ENCODE measurements around the gene OR5K1.

OR5K1 gene

DNA sequence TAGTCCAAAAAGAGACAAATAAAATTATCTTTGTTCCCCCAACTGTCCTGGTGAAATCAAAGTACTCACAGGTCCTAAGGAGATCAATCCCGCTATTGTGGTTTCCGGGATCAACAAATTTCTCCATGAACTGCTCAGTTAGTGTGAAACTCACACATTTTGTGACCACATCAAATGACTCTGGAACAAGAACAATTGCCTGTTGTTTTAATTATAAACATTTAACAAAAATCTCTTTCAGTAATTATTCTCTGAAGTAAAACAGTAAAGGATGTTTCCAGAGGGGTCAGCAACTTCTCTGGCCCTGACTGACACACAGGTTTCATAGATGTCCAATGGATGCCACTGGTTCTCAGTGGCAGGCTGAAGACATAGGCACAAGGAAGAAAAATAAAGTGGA, 55.8 kb downstream of the OR5K1 start:
- DNase-seq, result no peak

DNA sequence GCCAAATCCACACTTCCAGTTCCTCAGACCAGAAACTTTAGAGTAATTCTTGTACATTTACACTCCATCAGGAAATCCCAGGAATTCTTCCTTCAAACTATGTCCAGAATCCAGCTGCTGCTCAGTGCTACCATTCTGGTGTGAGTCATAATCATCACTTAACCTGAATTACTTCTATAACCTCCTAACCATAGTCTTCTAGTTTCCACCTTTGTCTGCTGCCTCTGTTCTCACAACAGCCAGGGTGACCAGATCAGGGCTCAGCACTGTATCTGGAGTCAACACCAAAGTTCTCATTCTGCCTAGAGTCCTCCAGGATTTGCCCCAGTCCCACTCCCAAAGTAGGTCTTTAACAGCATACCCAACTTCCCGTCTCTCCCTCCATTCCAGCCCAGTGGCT, 56.4 kb downstream of the OR5K1 start:
- no peak for DNase-seq

DNA sequence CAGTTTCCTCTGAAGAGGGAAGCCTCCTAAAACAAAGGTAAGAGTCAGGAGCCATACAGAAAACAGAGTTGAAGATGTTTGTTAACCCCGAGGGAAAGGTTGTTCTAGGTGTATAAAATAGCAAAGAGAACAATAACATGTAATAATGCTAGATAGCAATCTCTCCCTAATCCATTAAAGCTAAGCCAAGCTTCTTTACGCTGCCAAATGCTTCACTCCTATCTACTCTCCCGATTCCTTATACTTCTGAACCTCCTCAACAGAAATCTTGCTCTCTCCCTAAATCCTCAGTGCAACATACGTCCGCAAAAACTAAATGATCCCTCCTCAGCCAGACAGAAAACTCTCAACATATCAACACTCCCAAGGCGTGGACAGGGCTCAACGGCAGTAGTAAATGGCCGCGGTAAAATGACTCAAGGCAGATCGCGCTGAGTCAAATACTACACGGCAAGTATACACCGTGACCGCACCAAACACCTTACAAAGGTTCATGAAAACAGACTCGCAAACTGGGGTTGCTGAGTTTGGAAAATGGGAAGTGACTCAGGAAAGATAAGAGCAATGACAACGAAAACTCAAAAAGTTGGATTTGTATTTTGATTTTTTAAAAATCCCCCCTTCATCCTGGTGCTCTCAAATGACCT, 59.0 kb downstream of the OR5K1 start:
- DNase-seq, result no peak

Measured in NCI-H1930 (cell line).